GM21381 (cell line): ENCODE results near the gene LGI2.
"Not testable (repeated sequence)": the region's sequence is repeated elsewhere in the genome, so short reads cannot be mapped to it uniquely, and the experiment has no call there.

Source experiments
- ATAC-seq: cut with Tn5 transposase; IDR thresholded peaks from one replicate; pipeline ENCODE4 v1.9.1; 2021; ENCODE audit warnings: mild to moderate bottlenecking, moderate library complexity; ENCODE audit not compliant: unreplicated experiment

LGI2 gene

GRCh38 chr4:25030277-25031076 lies at the start of gene LGI2:
Gene LGI2 (minus strand): TSS chr4:25030946. CDS start chr4:25030693, 253 bp downstream.
- ATAC-seq: no peak

- ATAC-seq: no peak
Observed at GRCh38 chr4:25078523-25078922, 47.8 kb upstream of the LGI2 start.

- ATAC-seq: no peak
Observed at GRCh38 chr4:25076625-25077398, 46.1 kb upstream of the LGI2 start.

- ATAC-seq: no peak
Observed at GRCh38 chr4:25075851-25076250, 45.1 kb upstream of the LGI2 start.

GRCh38 chr4:25075129-25075528 lies 44.4 kb upstream of the LGI2 start:
- ATAC-seq: no peak

GRCh38 chr4:25070545-25070944 lies 39.8 kb upstream of the LGI2 start:
- no peak for ATAC-seq

GRCh38 chr4:25069014-25069413 lies 38.3 kb upstream of the LGI2 start:
- no peak for ATAC-seq

GRCh38 chr4:25068386-25068785 lies 37.6 kb upstream of the LGI2 start:
- no peak for ATAC-seq

- ATAC-seq: no peak
Observed at GRCh38 chr4:25065932-25066590, 35.3 kb upstream of the LGI2 start.

GRCh38 chr4:25065431-25065858 lies 34.7 kb upstream of the LGI2 start:
- ATAC-seq: no peak

- ATAC-seq: not testable (repeated sequence)
Observed at GRCh38 chr4:25064447-25064846, 33.7 kb upstream of the LGI2 start.

- ATAC-seq: no peak
Observed at GRCh38 chr4:25063116-25063515, 32.4 kb upstream of the LGI2 start.

- ATAC-seq: no peak
Observed at GRCh38 chr4:25062098-25062497, 31.4 kb upstream of the LGI2 start.

GRCh38 chr4:25061602-25062001 lies 30.9 kb upstream of the LGI2 start:
- no peak for ATAC-seq

- no peak for ATAC-seq
Observed at GRCh38 chr4:25060963-25061340, 30.2 kb upstream of the LGI2 start.

GRCh38 chr4:25060241-25060962 lies 29.7 kb upstream of the LGI2 start:
- ATAC-seq: no peak

- ATAC-seq: no peak
Observed at GRCh38 chr4:25059791-25060190, 29.0 kb upstream of the LGI2 start.

GRCh38 chr4:25058796-25059195 lies 28.1 kb upstream of the LGI2 start:
- no peak for ATAC-seq

GRCh38 chr4:25057299-25057698 lies 26.6 kb upstream of the LGI2 start:
- ATAC-seq: no peak

GRCh38 chr4:25052037-25052436 lies 21.3 kb upstream of the LGI2 start:
- ATAC-seq: not testable (repeated sequence)

GRCh38 chr4:25051534-25051933 lies 20.8 kb upstream of the LGI2 start:
- ATAC-seq: no peak
